HFF-Myc (cell line): ENCODE data around the gene KLHL40.
"Not testable (repeated sequence)": the region's sequence is repeated elsewhere in the genome, so short reads cannot be mapped to it uniquely, and the experiment has no call there.

ENCODE experiments used
- DNase-seq: peaks from one replicate; pipeline ENCODE4 v3.0.0-alpha.2; 2011; ENCODE audit warnings: low read depth; ENCODE audit errors: extremely low read depth
- H3K4me3 ChIP-seq: replicated peaks from 2 replicates; pipeline ENCODE4 v1.5.1; 2011; ENCODE audit warnings: low read depth, mild to moderate bottlenecking, control low read depth, low read length
- CTCF ChIP-seq: IDR thresholded peaks from 2 replicates; pipeline ENCODE4 v1.5.1; 2012; ENCODE audit warnings: mild to moderate bottlenecking, low read depth, low read length, control low read depth; ENCODE audit errors: missing control alignments

Gene KLHL40

GRCh38 chr3:42714171-42714852, 29.0 kb downstream of the KLHL40 start:
- H3K4me3 ChIP-seq: no peak overlapping the region
- DNase-seq: no peak
- TF ChIP-seq CTCF: no peak

- DNase-seq: no peak
- TF ChIP-seq CTCF: no peak
Measured at GRCh38 chr3:42717306-42717705, 32.0 kb downstream of the KLHL40 start.

GRCh38 chr3:42718338-42718737, 33.0 kb downstream of the KLHL40 start:
- DNase-seq: no peak
- no peak for TF ChIP-seq CTCF
- H3K4me3 ChIP-seq: no peak overlapping the region

More at GRCh38 chr3:42717306-42717705, 32.0 kb downstream of the KLHL40 start:
- no peak overlapping the region for H3K4me3 ChIP-seq

GRCh38 chr3:42719002-42719401, 33.7 kb downstream of the KLHL40 start:
- TF ChIP-seq CTCF: no peak
- DNase-seq: no peak
- H3K4me3 ChIP-seq: no peak overlapping the region

DNA sequence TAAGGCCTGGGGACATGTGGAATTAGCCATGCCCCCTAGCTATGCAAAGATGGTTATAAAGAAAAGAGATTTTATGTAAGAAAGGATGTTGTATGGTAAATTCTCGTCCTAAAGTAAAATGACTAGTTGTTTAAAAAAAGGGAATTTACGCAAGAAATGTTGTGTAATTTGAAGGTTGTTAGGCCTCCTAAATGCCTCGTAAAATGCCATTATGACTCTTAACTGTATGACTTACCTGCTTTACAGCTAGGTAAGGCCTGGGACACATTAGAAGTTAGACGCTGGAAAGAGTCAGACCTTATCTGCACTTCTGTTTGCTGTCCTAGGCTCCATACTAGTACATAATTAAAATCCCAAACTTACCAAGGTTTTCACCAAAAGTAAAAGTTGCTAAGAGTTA, 34.8 kb downstream of the KLHL40 start:
- no peak overlapping the region for H3K4me3 ChIP-seq
- DNase-seq: no peak
- no peak for TF ChIP-seq CTCF

GRCh38 chr3:42721690-42722089, 36.4 kb downstream of the KLHL40 start:
- H3K4me3 ChIP-seq: no peak overlapping the region
- DNase-seq: no peak
- TF ChIP-seq CTCF: no peak

GRCh38 chr3:42722442-42722841, 37.1 kb downstream of the KLHL40 start:
- H3K4me3 ChIP-seq, DNase-seq: not testable (repeated sequence)
